Neural progenitor cell (in vitro differentiated cells): ENCODE data around the gene CFAP299.
A peak's percentile ranks its signal among the peaks of the same experiment; 100 is the strongest.

Experiments used
- CTCF ChIP-seq: fragments of 200-600 bp; sonication (generic); IDR thresholded peaks from 2 replicates; pipeline ENCODE4 v1.5.1; 2017; ENCODE audit warnings: antibody characterized with exemption, mild to moderate bottlenecking
- EZH2 ChIP-seq: fragments of 200-600 bp; sonication (generic); IDR thresholded peaks from 2 replicates; pipeline ENCODE4 v1.6.1; 2017; ENCODE audit warnings: antibody characterized with exemption, mild to moderate bottlenecking, moderate library complexity
- EZH2phosphoT487 ChIP-seq: fragments of 200-600 bp; sonication (generic); IDR thresholded peaks from 2 replicates; pipeline ENCODE4 v1.6.1; 2017; ENCODE audit warnings: antibody characterized with exemption

GRCh38 chr4:80336582-80336981 lies 1.1 kb downstream of the CFAP299 start:
- TF ChIP-seq CTCF, result peak; percentile 53
- no peak for TF ChIP-seq EZH2
- no peak for TF ChIP-seq EZH2phosphoT487
